ENCODE measurements around the gene CMSS1.

Gene CMSS1

DNA sequence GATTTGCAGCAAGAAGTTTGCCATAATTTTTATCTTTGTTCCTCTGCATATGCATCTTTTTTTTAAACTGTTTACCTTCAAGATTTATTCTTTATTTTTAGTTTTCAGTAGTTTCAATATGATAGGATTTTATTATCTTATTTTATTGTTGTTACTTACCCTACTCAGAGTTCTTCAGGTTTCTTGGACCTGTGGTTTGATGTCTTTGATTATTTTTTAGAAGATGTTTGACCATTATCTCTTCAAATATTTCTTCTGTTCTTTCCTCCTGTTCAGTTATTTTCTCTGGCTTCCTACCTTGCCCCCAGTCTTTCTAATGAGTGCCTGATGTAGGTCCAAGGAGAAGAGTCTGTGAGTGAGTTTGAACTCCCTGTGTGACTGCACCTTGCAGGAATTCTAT, 158.9 kb downstream of the CMSS1 start:
- CTCF ChIA-PET: no interaction called here

DNA sequence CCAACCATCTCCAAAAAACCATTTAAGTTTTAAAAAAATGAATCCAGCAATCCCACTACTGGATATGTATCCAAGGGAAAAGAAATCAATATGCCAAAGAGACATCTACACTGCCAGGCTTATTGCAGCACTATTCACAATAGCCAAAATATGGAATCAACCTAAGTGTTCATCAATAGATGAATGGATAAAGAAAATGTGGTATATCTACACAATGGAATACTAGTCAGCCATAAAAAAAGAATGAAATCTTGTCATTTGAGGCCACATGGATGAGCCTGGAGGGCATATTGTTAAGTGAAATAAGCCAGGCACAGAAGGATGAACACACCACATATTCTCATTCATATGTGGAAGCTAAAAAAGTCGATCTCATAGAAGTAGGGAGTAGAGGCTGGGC, 160.6 kb downstream of the CMSS1 start:
- ChIA-PET POLR2A (no interaction called here), CTCF (interaction anchor here (1.2 to 1.3 kb wide), 3 partner anchors 15 to 44 kb away, joined by 3 read pairs; no protein-coding TSS in a partner anchor)
- DNase-seq (ENCODE audit: extremely low spot score): no peak
- TF ChIP-seq, protein P1, sequence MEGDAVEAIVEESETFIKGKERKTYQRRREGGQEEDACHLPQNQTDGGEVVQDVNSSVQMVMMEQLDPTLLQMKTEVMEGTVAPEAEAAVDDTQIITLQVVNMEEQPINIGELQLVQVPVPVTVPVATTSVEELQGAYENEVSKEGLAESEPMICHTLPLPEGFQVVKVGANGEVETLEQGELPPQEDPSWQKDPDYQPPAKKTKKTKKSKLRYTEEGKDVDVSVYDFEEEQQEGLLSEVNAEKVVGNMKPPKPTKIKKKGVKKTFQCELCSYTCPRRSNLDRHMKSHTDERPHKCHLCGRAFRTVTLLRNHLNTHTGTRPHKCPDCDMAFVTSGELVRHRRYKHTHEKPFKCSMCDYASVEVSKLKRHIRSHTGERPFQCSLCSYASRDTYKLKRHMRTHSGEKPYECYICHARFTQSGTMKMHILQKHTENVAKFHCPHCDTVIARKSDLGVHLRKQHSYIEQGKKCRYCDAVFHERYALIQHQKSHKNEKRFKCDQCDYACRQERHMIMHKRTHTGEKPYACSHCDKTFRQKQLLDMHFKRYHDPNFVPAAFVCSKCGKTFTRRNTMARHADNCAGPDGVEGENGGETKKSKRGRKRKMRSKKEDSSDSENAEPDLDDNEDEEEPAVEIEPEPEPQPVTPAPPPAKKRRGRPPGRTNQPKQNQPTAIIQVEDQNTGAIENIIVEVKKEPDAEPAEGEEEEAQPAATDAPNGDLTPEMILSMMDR (IDR thresholded peaks at IDR 0.05; ENCODE audit: control extremely low read depth, extremely low read depth, low read depth, missing control alignments): no peak

More for the DNA sequence above, 158.9 kb downstream of the CMSS1 start:
- POLR2A ChIA-PET: no interaction called here
- DNase-seq (ENCODE audit: extremely low spot score): no peak
- TF ChIP-seq, protein P1 (IDR thresholded peaks at IDR 0.05; ENCODE audit: control extremely low read depth, extremely low read depth, low read depth, missing control alignments): no peak

DNA sequence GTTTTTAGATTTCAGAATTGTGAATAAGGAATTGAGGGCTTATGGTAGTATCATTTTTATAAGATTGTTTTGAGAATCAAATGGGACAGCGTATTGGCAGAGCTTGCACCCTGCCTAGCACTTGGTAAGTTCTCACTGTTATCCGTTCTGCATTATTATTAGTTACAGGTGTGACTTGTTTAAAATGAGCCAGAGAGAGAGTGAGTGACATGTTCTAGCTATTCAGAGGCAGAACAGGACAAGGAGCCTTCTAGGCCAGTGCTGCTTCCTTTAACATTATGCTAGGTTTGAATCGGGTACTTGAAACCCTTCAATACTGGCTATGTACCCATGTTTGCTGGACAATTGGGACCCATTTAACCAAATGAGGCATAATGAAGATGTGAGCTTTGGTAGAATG, 162.9 kb downstream of the CMSS1 start:
- TF ChIP-seq, protein P1 (IDR thresholded peaks at IDR 0.05; ENCODE audit: control extremely low read depth, extremely low read depth, low read depth, missing control alignments): no peak
- ChIA-PET CTCF (interaction anchor here (1.2 kb wide), 1 partner anchor 30 kb away, joined by 3 read pairs; no protein-coding TSS in a partner anchor), POLR2A (no interaction called here)
- no peak for DNase-seq (ENCODE audit: extremely low spot score)

DNA sequence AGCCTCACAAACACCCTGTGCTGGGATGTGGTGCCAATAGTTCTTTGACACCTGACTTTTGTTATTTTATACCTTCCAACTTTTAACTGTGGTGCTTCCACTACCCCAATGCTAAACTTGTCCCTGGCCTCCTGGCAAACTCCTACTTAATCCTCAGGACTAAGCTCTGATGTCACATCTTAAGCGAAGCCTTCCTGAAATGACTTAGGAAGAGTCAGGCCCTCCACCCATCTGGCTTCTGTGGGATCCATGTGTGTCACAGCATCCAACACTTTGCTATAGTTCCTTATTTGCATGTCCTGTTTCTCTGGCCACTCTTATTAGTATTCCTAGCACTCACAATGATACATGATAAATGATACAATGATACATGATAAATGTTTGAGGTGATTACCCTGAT, 163.5 kb downstream of the CMSS1 start:
- TF ChIP-seq, protein P1 (IDR thresholded peaks at IDR 0.05; ENCODE audit: control extremely low read depth, extremely low read depth, low read depth, missing control alignments): no peak
- no peak for DNase-seq (ENCODE audit: extremely low spot score)
- POLR2A ChIA-PET: no interaction called here
- CTCF ChIA-PET: no interaction called here

DNA sequence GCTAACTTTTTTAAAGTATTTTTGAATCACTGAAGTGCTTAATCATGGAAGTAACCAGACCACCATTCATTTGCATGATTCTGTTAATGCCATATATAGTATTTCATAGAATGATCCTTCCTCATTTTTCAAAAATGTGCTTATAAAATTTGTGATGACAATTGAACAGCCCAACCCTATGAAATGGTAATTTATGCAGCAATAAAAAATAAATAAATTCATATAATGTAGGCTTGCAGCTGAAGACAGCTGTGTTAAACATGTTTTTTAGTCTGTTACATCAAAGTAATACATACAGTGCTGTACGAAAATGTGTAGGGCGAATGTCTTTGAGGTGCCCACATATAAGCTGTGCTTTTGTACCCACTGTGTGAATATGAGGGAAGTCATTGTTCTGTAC, 165.0 kb downstream of the CMSS1 start:
- ChIA-PET POLR2A (no interaction called here), CTCF (interaction anchor here (1.0 kb wide), 1 partner anchor 48 kb away, joined by 3 read pairs; no protein-coding TSS in a partner anchor)
- TF ChIP-seq, protein P1 (IDR thresholded peaks at IDR 0.05; ENCODE audit: control extremely low read depth, extremely low read depth, low read depth, missing control alignments): no peak
- no peak for DNase-seq (ENCODE audit: extremely low spot score)

DNA sequence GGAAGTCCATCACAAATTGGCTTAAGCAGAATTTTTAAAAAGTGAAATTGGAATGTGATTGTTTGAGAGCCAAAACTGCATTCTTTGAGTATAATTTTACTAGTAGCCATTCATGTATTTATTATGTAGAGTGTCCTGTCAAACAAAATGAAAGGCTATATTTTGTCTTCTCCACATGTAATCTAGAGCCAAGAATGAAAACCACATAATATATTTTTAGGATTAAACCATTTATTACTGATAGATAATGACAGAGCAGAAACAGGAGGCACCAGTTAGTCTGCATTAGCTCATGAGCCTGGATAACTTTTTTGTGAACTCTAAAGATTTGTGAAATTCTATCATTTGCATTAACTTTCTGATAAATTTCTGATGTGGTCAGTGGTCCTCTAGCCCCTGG, 166.5 kb downstream of the CMSS1 start:
- POLR2A ChIA-PET: interaction anchor here (0.6 kb wide), 1 partner anchor 89 kb away, joined by 3 read pairs; no protein-coding TSS in a partner anchor
- CTCF ChIA-PET: interaction anchor here (0.8 kb wide), 1 partner anchor 12 kb away, joined by 3 read pairs; no protein-coding TSS in a partner anchor
- DNase-seq (ENCODE audit: extremely low spot score): no peak
- TF ChIP-seq, protein P1 (IDR thresholded peaks at IDR 0.05; ENCODE audit: control extremely low read depth, extremely low read depth, low read depth, missing control alignments): no peak

DNA sequence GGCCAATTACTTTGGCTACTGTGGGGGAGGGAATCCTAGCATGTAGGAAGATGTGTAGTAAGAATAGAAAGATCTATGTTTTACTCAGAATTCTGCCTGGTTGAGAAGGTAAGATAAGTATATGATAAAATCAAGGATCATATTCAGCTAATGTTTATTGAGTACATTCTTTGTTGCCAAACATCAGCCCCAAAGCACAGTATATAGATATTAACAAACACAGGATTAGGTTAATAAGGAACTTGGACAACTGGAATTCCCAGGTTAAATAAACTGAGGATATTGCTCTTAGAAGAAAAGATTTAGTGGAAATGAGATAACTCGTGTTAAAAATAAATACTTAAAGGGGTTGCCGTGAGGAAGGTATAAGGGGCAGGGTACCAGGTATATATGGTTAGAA, 167.0 kb downstream of the CMSS1 start:
- POLR2A ChIA-PET: no interaction called here
- TF ChIP-seq, protein P1 (IDR thresholded peaks at IDR 0.05; ENCODE audit: control extremely low read depth, extremely low read depth, low read depth, missing control alignments): no peak
- no peak for DNase-seq (ENCODE audit: extremely low spot score)
- CTCF ChIA-PET: no interaction called here
